WTC11 (cell line): ENCODE measurements around the gene GRAMD4. TPM values are rescaled to one million over a fixed set of nuclear protein-coding genes. Genes with fewer than 3 reads are reported as not detected.

ENCODE experiments used
- ATAC-seq: fragments of 200-7000 bp; cut with Tn5 transposase; 2 replicates; pipeline ENCODE4 v1.10.0; 2021; ENCODE audit warnings: mild to moderate bottlenecking, moderate library complexity
- CTCF ChIA-PET: fragments of 300-600 bp; sonication (Branson Sonifier 250); formaldehyde crosslinking; loops from one replicate; lab custom pipeline; 2021; ENCODE audit warnings: antibody characterized with exemption; lab: Charles Lee
- POLR2A ChIA-PET: fragments of 350-600 bp; sonication (Branson Sonifier 250); formaldehyde crosslinking; loops from one replicate; lab custom pipeline; 2021; ENCODE audit warnings: antibody characterized with exemption; lab: Charles Lee
- DNase-seq: peaks from one replicate; pipeline ENCODE4 v3.0.0; 2021; ENCODE audit warnings: low spot score
- H3K27ac Mint-ChIP-seq: 2 replicates; pipeline ENCODE4 v1.8.0; 2021; ENCODE audit warnings: mixed read lengths
- H3K27me3 Mint-ChIP-seq: 2 replicates; pipeline ENCODE4 v1.8.0; 2021; ENCODE audit warnings: low read depth, mild to moderate bottlenecking, moderate library complexity, mixed read lengths
- H3K36me3 Mint-ChIP-seq: 2 replicates; pipeline ENCODE4 v1.8.0; 2021; ENCODE audit warnings: mixed read lengths
- H3K4me1 Mint-ChIP-seq: 2 replicates; pipeline ENCODE4 v1.8.0; 2022; ENCODE audit warnings: mixed read lengths
- H3K4me3 Mint-ChIP-seq: 2 replicates; pipeline ENCODE4 v1.8.0; 2021; ENCODE audit warnings: mild to moderate bottlenecking, moderate library complexity, mixed read lengths
- H3K9me3 Mint-ChIP-seq: 2 replicates; pipeline ENCODE4 v1.8.0; 2021; ENCODE audit warnings: mixed read lengths
- ATF1 ChIP-seq: sonication (generic); formaldehyde crosslinking; IDR thresholded peaks from 2 replicates; pipeline ENCODE4 v1.8.1; 2023; ENCODE audit warnings: mild to moderate bottlenecking, moderate library complexity, missing genetic modification reagents
- ATF6 ChIP-seq: sonication (generic); formaldehyde crosslinking; IDR thresholded peaks from 2 replicates; pipeline ENCODE4 v1.8.1; 2023; ENCODE audit warnings: mild to moderate bottlenecking, missing genetic modification reagents
- EMX1 ChIP-seq: fragments of 250-450 bp; sonication (Bioruptor Pico); IDR thresholded peaks from 2 replicates; pipeline ENCODE4 v1.8.0; 2021; ENCODE audit warnings: mild to moderate bottlenecking
- ETV6 ChIP-seq: sonication (generic); formaldehyde crosslinking; IDR thresholded peaks from 2 replicates; pipeline ENCODE4 v1.8.1; 2022; ENCODE audit warnings: mild to moderate bottlenecking, missing genetic modification reagents
- NFYB ChIP-seq: sonication (generic); formaldehyde crosslinking; conservative IDR thresholded peaks from 2 replicates; pipeline ENCODE4 v1.8.0; 2022; ENCODE audit warnings: low read depth, missing genetic modification reagents
- NR2C2 ChIP-seq: sonication (generic); formaldehyde crosslinking; IDR thresholded peaks from 2 replicates; pipeline ENCODE4 v1.8.0; 2022; ENCODE audit warnings: mild to moderate bottlenecking, missing genetic modification reagents
- ZBTB21 ChIP-seq: sonication (generic); formaldehyde crosslinking; IDR thresholded peaks from 2 replicates; pipeline ENCODE4 v1.8.1; 2023; ENCODE audit warnings: mild to moderate bottlenecking, missing genetic modification reagents, borderline replicate concordance
- ZNF232 ChIP-seq: sonication (generic); formaldehyde crosslinking; IDR thresholded peaks from 2 replicates; pipeline ENCODE4 v1.8.0; 2022; ENCODE audit warnings: mild to moderate bottlenecking, missing genetic modification reagents
- ZNF263 ChIP-seq: sonication (generic); formaldehyde crosslinking; IDR thresholded peaks from 2 replicates; pipeline ENCODE4 v1.8.1; 2022; ENCODE audit warnings: low read depth, mild to moderate bottlenecking, moderate library complexity, missing genetic modification reagents
- ZNF416 ChIP-seq: fragments of 250-450 bp; sonication (Bioruptor Pico); IDR thresholded peaks from 2 replicates; pipeline ENCODE4 v1.9.0; 2021; ENCODE audit warnings: mild to moderate bottlenecking, inconsistent platforms
- ZSCAN18 ChIP-seq: fragments of 250-450 bp; sonication (Bioruptor Pico); IDR thresholded peaks from 2 replicates; pipeline ENCODE4 v2.1.2; 2022; ENCODE audit warnings: mild to moderate bottlenecking, moderate library complexity
- total RNA-seq: library from RNA; stranded (reverse); gene quantifications from 3 replicates; pipeline ENCODE4 v1.2.3, GENCODE V29; 2021
- TF ChIP-seq, protein P1 (sequence below): fragments of 200-600 bp; IDR thresholded peaks from 2 replicates; pipeline ENCODE4 v1.8.0; 2022; ENCODE audit warnings: antibody characterized with exemption
- TF ChIP-seq, protein P2 (sequence below): sonication (generic); formaldehyde crosslinking; IDR thresholded peaks from 2 replicates; pipeline ENCODE4 v1.8.1; 2023; ENCODE audit warnings: mild to moderate bottlenecking, moderate library complexity, missing genetic modification reagents
- TF ChIP-seq, protein P3 (sequence below): sonication (generic); formaldehyde crosslinking; IDR thresholded peaks from 2 replicates; pipeline ENCODE4 v1.8.1; 2023; ENCODE audit warnings: mild to moderate bottlenecking, missing genetic modification reagents
- TF ChIP-seq, protein P4 (sequence below): fragments of 250-450 bp; sonication (Bioruptor Pico); IDR thresholded peaks from 2 replicates; pipeline ENCODE4 v1.9.0; 2021; ENCODE audit warnings: mild to moderate bottlenecking
- TF ChIP-seq, protein P5 (sequence below): sonication (generic); formaldehyde crosslinking; IDR thresholded peaks from 2 replicates; pipeline ENCODE4 v1.8.1; 2022; ENCODE audit warnings: mild to moderate bottlenecking, missing genetic modification reagents, moderate library complexity, borderline replicate concordance
- TF ChIP-seq, protein P6 (sequence below): sonication (generic); formaldehyde crosslinking; IDR thresholded peaks from 2 replicates; pipeline ENCODE4 v1.8.0; 2022; ENCODE audit warnings: missing genetic modification reagents

GRAMD4 gene
- total RNA-seq, 1 experiment from 2014 or later = 41.0 TPM

- no peaks in the 10 kb centered on the region for H3K27me3 Mint-ChIP-seq
- H3K4me1 Mint-ChIP-seq = no peaks in the 10 kb centered on the region
- no peak for ATAC-seq
- H3K27ac Mint-ChIP-seq = peak overlapping the region; percentile 18; the same call in 1 of the 2 replicates
- no peak for DNase-seq
- H3K9me3 Mint-ChIP-seq = no peaks in the 10 kb centered on the region
- TF ChIP-seq, protein P1, sequence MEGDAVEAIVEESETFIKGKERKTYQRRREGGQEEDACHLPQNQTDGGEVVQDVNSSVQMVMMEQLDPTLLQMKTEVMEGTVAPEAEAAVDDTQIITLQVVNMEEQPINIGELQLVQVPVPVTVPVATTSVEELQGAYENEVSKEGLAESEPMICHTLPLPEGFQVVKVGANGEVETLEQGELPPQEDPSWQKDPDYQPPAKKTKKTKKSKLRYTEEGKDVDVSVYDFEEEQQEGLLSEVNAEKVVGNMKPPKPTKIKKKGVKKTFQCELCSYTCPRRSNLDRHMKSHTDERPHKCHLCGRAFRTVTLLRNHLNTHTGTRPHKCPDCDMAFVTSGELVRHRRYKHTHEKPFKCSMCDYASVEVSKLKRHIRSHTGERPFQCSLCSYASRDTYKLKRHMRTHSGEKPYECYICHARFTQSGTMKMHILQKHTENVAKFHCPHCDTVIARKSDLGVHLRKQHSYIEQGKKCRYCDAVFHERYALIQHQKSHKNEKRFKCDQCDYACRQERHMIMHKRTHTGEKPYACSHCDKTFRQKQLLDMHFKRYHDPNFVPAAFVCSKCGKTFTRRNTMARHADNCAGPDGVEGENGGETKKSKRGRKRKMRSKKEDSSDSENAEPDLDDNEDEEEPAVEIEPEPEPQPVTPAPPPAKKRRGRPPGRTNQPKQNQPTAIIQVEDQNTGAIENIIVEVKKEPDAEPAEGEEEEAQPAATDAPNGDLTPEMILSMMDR = no peak
- TF ChIP-seq NR2C2 (no peak), ZNF416 (CRISPR knock-in tag) (no peak), ATF6 (CRISPR knock-in tag) (no peak)
- peaks cover 59% of the 10 kb centered on the region for H3K36me3 Mint-ChIP-seq
- ChIA-PET CTCF (no interaction called here), POLR2A (no interaction called here)
- no peak overlapping the region for H3K4me3 Mint-ChIP-seq
These were observed 90.6 kb downstream of the GRAMD4 start for GRCh38 chr22:46710806-46711205.

DNA sequence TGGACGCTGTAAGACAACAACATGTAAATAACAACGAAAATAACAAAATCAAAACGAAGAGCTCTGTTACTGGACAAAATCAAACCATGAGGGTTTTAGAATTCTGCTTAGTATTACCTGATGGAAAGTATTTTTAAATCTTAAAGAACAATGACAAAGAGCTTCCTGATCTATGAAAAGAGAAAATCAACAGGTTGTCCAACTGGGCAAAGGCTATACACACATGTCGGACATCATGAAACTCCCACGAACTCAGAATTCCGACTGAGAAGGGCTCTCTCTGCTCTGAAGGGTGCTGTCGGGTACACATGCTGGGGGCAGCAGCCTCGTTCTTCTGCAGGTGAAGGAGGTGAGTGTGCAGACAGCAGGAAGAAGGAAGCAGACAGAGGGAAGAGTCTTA is 92.1 kb downstream of the GRAMD4 start:
- ChIA-PET POLR2A (no interaction called here), CTCF (no interaction called here)
- Mint-ChIP-seq H3K36me3 (peaks cover 54% of the 10 kb centered on the region), H3K27me3 (no peaks in the 10 kb centered on the region), H3K4me3 (no peak overlapping the region), H3K4me1 (no peaks in the 10 kb centered on the region), H3K27ac (no peak overlapping the region; the same call in 1 of the 2 replicates), H3K9me3 (no peaks in the 10 kb centered on the region)
- ATAC-seq (no peak), DNase-seq (no peak)
- TF ChIP-seq, protein P2, sequence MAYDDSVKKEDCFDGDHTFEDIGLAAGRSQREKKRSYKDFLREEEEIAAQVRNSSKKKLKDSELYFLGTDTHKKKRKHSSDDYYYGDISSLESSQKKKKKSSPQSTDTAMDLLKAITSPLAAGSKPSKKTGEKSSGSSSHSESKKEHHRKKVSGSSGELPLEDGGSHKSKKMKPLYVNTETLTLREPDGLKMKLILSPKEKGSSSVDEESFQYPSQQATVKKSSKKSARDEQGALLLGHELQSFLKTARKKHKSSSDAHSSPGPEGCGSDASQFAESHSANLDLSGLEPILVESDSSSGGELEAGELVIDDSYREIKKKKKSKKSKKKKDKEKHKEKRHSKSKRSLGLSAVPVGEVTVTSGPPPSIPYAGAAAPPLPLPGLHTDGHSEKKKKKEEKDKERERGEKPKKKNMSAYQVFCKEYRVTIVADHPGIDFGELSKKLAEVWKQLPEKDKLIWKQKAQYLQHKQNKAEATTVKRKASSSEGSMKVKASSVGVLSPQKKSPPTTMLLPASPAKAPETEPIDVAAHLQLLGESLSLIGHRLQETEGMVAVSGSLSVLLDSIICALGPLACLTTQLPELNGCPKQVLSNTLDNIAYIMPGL = no peak
- TF ChIP-seq ZNF263 (no peak), ATF1 (CRISPR knock-in tag) (no peak), ZSCAN18 (CRISPR knock-in tag) (no peak), ZBTB21 (CRISPR knock-in tag) (no peak), NFYB (CRISPR knock-in tag) (no peak), ETV6 (CRISPR knock-in tag) (no peak), ZNF232 (CRISPR knock-in tag) (no peak), EMX1 (CRISPR knock-in tag) (no peak)
- TF ChIP-seq, protein P3, sequence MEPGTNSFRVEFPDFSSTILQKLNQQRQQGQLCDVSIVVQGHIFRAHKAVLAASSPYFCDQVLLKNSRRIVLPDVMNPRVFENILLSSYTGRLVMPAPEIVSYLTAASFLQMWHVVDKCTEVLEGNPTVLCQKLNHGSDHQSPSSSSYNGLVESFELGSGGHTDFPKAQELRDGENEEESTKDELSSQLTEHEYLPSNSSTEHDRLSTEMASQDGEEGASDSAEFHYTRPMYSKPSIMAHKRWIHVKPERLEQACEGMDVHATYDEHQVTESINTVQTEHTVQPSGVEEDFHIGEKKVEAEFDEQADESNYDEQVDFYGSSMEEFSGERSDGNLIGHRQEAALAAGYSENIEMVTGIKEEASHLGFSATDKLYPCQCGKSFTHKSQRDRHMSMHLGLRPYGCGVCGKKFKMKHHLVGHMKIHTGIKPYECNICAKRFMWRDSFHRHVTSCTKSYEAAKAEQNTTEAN (CRISPR knock-in tag) = no peak
- TF ChIP-seq, protein P1 = no peak
- TF ChIP-seq, protein P4, sequence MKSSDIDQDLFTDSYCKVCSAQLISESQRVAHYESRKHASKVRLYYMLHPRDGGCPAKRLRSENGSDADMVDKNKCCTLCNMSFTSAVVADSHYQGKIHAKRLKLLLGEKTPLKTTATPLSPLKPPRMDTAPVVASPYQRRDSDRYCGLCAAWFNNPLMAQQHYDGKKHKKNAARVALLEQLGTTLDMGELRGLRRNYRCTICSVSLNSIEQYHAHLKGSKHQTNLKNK (CRISPR knock-in tag) = no peak
- TF ChIP-seq, protein P5, sequence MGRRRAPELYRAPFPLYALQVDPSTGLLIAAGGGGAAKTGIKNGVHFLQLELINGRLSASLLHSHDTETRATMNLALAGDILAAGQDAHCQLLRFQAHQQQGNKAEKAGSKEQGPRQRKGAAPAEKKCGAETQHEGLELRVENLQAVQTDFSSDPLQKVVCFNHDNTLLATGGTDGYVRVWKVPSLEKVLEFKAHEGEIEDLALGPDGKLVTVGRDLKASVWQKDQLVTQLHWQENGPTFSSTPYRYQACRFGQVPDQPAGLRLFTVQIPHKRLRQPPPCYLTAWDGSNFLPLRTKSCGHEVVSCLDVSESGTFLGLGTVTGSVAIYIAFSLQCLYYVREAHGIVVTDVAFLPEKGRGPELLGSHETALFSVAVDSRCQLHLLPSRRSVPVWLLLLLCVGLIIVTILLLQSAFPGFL = no peak
- TF ChIP-seq, protein P6, sequence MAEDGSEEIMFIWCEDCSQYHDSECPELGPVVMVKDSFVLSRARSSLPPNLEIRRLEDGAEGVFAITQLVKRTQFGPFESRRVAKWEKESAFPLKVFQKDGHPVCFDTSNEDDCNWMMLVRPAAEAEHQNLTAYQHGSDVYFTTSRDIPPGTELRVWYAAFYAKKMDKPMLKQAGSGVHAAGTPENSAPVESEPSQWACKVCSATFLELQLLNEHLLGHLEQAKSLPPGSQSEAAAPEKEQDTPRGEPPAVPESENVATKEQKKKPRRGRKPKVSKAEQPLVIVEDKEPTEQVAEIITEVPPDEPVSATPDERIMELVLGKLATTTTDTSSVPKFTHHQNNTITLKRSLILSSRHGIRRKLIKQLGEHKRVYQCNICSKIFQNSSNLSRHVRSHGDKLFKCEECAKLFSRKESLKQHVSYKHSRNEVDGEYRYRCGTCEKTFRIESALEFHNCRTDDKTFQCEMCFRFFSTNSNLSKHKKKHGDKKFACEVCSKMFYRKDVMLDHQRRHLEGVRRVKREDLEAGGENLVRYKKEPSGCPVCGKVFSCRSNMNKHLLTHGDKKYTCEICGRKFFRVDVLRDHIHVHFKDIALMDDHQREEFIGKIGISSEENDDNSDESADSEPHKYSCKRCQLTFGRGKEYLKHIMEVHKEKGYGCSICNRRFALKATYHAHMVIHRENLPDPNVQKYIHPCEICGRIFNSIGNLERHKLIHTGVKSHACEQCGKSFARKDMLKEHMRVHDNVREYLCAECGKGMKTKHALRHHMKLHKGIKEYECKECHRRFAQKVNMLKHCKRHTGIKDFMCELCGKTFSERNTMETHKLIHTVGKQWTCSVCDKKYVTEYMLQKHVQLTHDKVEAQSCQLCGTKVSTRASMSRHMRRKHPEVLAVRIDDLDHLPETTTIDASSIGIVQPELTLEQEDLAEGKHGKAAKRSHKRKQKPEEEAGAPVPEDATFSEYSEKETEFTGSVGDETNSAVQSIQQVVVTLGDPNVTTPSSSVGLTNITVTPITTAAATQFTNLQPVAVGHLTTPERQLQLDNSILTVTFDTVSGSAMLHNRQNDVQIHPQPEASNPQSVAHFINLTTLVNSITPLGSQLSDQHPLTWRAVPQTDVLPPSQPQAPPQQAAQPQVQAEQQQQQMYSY (CRISPR knock-in tag) = no peak
